Upper lobe of left lung (tissue), 4 donors: ENCODE measurements around the gene DDR2.

Experiments
- CTCF ChIP-seq, 6 experiments: fragments of 450-650 bp in 4 of 6; fragments of 200-600 bp in 2 of 6; sonication (generic) in 2 of 6; IDR thresholded peaks; one replicate each; pipeline ENCODE4 v1.5.1; 2016 to 2019; ENCODE audit warnings: antibody characterized with exemption in 6 of 6
- EP300 ChIP-seq, 4 donors: sonication (generic); formaldehyde crosslinking; IDR thresholded peaks; one replicate each; pipeline ENCODE4 v1.5.1; 2017; ENCODE audit warnings: antibody characterized with exemption in 4 of 4, control low read depth in 2 of 4
- POLR2A ChIP-seq, 4 donors: fragments of 450-650 bp; IDR thresholded peaks; one replicate each; pipeline ENCODE4 v1.5.1; 2016 to 2017; ENCODE audit warnings: antibody characterized with exemption in 4 of 4, mild to moderate bottlenecking in 2 of 4
- POLR2AphosphoS5 ChIP-seq, 2 donors: sonication (generic); formaldehyde crosslinking; IDR thresholded peaks; one replicate each; pipeline ENCODE4 v1.5.1; 2017; ENCODE audit warnings: antibody characterized with exemption in 2 of 2

- TF ChIP-seq CTCF (IDR thresholded peaks at IDR 0.05): no peak
- TF ChIP-seq POLR2A (IDR thresholded peaks at IDR 0.05): no peak
- no peak for TF ChIP-seq EP300 (IDR thresholded peaks at IDR 0.05)
- no peak for TF ChIP-seq POLR2AphosphoS5 (IDR thresholded peaks at IDR 0.05)
Measured at GRCh38 chr1:162629651-162630050, 2.6 kb upstream of the DDR2 start.
